Erythroblast (primary cell): ENCODE results near the gene STK39.

Experiments
- GATA1 ChIP-seq: IDR thresholded peaks from 2 replicates; pipeline ENCODE4 v1.6.1; 2011; ENCODE audit warnings: low read depth, mild to moderate bottlenecking, control low read depth, low read length, moderate library complexity
- POLR2A ChIP-seq: IDR thresholded peaks from 2 replicates; pipeline ENCODE4 v1.6.1; 2011; ENCODE audit warnings: mild to moderate bottlenecking, low read length

DNA sequence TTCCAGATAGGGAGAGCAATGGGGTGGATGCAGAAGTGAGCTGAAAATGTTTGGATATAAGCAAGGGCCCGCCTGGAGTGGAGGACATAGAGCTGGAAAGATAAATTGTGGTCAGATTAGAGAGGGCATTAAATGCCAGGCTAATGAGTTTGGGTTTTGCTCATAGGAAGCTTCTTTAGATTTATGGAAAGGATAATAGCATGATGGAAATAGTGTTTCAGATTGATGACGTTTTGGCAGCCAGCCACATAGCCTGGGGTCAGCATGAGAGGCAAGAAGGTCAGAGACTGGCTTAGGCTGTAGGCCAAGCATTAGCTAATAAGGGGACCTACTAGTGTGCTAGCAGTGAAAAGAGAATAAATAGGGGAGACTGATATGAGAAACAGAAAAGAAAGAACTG is 321.6 kb downstream of the STK39 start:
- TF ChIP-seq POLR2A (no peak), GATA1 (no peak)
